ENCODE data around the gene SHOC1. TPM values are rescaled to one million over a fixed set of nuclear protein-coding genes. Genes with fewer than 3 reads are reported as not detected.
"Not testable (repeated sequence)": the region's sequence is repeated elsewhere in the genome, so short reads cannot be mapped to it uniquely, and the experiment has no call there.

SHOC1 gene
- total and polyA plus RNA-seq, 9 donors = 0.02 to 1.0 (median 0.10) TPM; not detected in 5

- no peaks in the 10 kb centered on the region for H3K36me3 ChIP-seq
- intact Hi-C loops (cut with DNase I) = no loop called here
- H3K27me3 ChIP-seq = no peaks in the 10 kb centered on the region
- no peak overlapping the region for H3K27ac ChIP-seq
- DNase-seq = no peak
- no peak overlapping the region for H3K4me3 ChIP-seq
- TF ChIP-seq EP300 (IDR thresholded peaks at IDR 0.05) (no peak), CTCF (IDR thresholded peaks at IDR 0.05) (no peak)
- H3K4me1 ChIP-seq (ENCODE audit: insufficient read depth) = no peaks in the 10 kb centered on the region
- no peaks in the 10 kb centered on the region for H3K9me3 ChIP-seq
Measured at GRCh38 chr9:111798786-111799185, 4.0 kb upstream of the SHOC1 start.

GRCh38 chr9:111795557-111795839, 761 bp upstream of the SHOC1 start:
- TF ChIP-seq POLR2A (IDR thresholded peaks at IDR 0.05) (no peak), CTCF (IDR thresholded peaks at IDR 0.05) (no peak), EP300 (IDR thresholded peaks at IDR 0.05) (no peak)
- Histone ChIP-seq H3K4me1 (ENCODE audit: insufficient read depth) (no peaks in the 10 kb centered on the region), H3K36me3 (no peaks in the 10 kb centered on the region), H3K9me3 (no peaks in the 10 kb centered on the region), H3K27ac (no peak overlapping the region), H3K27me3 (no peaks in the 10 kb centered on the region), H3K4me3 (no peak overlapping the region)
- intact Hi-C loops (cut with DNase I) = no loop called here
- DNase-seq = no peak
- 94 to 95% (median 95%) methylated on average over 2 of the region's 2 CpGs for WGBS, 3 donors

DNA sequence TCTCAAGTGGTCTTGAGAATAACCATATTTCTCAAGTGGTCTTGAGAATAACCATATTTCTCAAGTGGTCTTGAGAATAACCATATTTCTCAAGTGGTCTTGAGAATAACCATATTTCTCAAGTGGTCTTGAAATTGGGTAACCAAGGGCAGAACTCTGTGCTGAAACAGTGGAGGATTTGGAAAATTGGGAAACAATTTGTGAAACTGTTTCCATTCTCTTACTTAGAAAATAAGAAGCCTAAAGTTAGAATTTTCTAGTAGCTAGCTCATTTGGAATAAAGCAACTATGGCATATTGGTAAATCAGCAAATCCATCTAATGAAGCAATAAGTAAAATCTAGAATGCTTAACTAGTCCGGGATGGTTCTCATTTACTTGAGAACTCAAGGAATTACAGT, 2.9 kb downstream of the SHOC1 start:
- WGBS, 3 donors = 94 to 100% (median 97%) methylated on average over 1 of the region's 1 CpG
- H3K4me3 ChIP-seq; H3K9me3 ChIP-seq; H3K4me1 ChIP-seq (ENCODE audit: insufficient read depth); DNase-seq; intact Hi-C loops (cut with DNase I); H3K27me3 ChIP-seq; H3K27ac ChIP-seq; H3K36me3 ChIP-seq: not testable (repeated sequence)

DNA sequence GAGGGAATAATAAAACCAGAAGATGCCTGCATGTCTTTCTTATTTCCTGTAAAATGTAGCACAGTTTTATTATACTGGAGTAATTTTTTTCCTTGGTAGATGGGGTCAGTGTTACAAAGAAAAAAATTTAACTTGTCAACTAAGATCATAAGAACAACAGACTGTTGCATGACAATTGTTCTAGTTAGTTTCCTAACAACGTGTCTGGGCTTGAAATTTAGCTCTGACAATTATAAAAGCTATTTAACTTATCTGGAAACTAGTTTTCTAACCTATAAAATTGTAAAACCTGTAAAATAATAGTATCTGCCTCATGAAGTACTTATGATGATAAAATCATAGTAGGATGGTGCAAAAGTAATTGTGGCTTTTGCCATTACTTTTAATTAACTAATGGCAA, 4.9 kb downstream of the SHOC1 start:
- intact Hi-C loops (cut with DNase I) = no loop called here
- Histone ChIP-seq H3K27me3 (no peaks in the 10 kb centered on the region), H3K36me3 (no peaks in the 10 kb centered on the region), H3K9me3 (no peaks in the 10 kb centered on the region), H3K4me1 (ENCODE audit: insufficient read depth) (no peaks in the 10 kb centered on the region), H3K27ac (no peak overlapping the region), H3K4me3 (no peak overlapping the region)
- no peak for DNase-seq
- no peak for TF ChIP-seq CTCF (IDR thresholded peaks at IDR 0.05)
- TF ChIP-seq POLR2A (IDR thresholded peaks at IDR 0.05) = no peak
- no peak for TF ChIP-seq EP300 (IDR thresholded peaks at IDR 0.05)
- WGBS, 3 donors = 86 to 94% (median 93%) methylated on average over 1 of the region's 1 CpG

- TF ChIP-seq CTCF (IDR thresholded peaks at IDR 0.05) (no peak), EP300 (IDR thresholded peaks at IDR 0.05) (no peak), POLR2A (IDR thresholded peaks at IDR 0.05) (no peak)
- intact Hi-C loops (cut with DNase I) = no loop called here
- no peak for DNase-seq
- WGBS, 3 donors = 6 to 28% (median 12%) methylated on average over 2 of the region's 2 CpGs
- Histone ChIP-seq H3K9me3 (no peaks in the 10 kb centered on the region), H3K27me3 (no peaks in the 10 kb centered on the region), H3K4me1 (ENCODE audit: insufficient read depth) (peaks cover 4% of the 10 kb centered on the region), H3K4me3 (no peak overlapping the region), H3K27ac (no peak overlapping the region), H3K36me3 (no peaks in the 10 kb centered on the region)
Measured at GRCh38 chr9:111783857-111784256, 10.9 kb downstream of the SHOC1 start.

All from ovary (tissue), 9 donors.